Transverse colon (tissue), 4 donors: ENCODE measurements around the gene MED10. TPM values are rescaled to one million over a fixed set of nuclear protein-coding genes. Genes with fewer than 3 reads are reported as not detected.

Experiments used
- DNase-seq: peaks from one replicate; pipeline ENCODE4 v3.0.0-alpha.2; 2019
- H3K27ac ChIP-seq, 4 donors: fragments of 200-600 bp; sonication (generic); 2 replicates each; pipeline ENCODE4 v1.5.1; 2016 to 2018; ENCODE audit warnings: inconsistent platforms in 4 of 4
- H3K27me3 ChIP-seq: fragments of 200-600 bp; sonication (generic); 2 replicates; pipeline ENCODE4 v1.5.1; 2017; ENCODE audit warnings: inconsistent platforms
- H3K36me3 ChIP-seq, 4 donors: fragments of 200-600 bp; sonication (generic); 2 replicates each; pipeline ENCODE4 v1.5.1; 2017 to 2019; ENCODE audit warnings: inconsistent platforms in 4 of 4
- H3K4me1 ChIP-seq, 4 donors: fragments of 200-600 bp; sonication (generic); 2 replicates each; pipeline ENCODE4 v1.5.1; 2017 to 2020; ENCODE audit warnings: inconsistent platforms in 4 of 4
- H3K4me3 ChIP-seq, 4 donors: fragments of 200-600 bp; sonication (generic); 1 replicate in 1 of 4; 2 replicates in 3 of 4; pipeline versions ENCODE4 v1.5.1 to v1.6.1; 2017 to 2019; ENCODE audit warnings: inconsistent platforms in 4 of 4
- H3K9me3 ChIP-seq, 2 donors: fragments of 200-600 bp; sonication (generic); 2 replicates each; pipeline ENCODE4 v1.5.1; 2017 to 2019; ENCODE audit warnings: inconsistent platforms in 2 of 2
- CTCF ChIP-seq, 5 experiments: fragments of 200-600 bp in 3 of 5; fragments of 450-650 bp in 2 of 5; sonication (generic) in 3 of 5; IDR thresholded peaks; 1 replicate in 2 of 5; 2 replicates in 3 of 5; pipeline ENCODE4 v1.5.1; 2016 to 2017; ENCODE audit warnings: antibody characterized with exemption in 5 of 5, inconsistent platforms in 3 of 5, mild to moderate bottlenecking in 2 of 5, moderate library complexity in 1 of 5
- EP300 ChIP-seq: sonication (generic); formaldehyde crosslinking; IDR thresholded peaks from one replicate; pipeline ENCODE4 v1.6.1; 2017; ENCODE audit warnings: antibody characterized with exemption, low read depth
- POLR2A ChIP-seq: fragments of 450-650 bp; IDR thresholded peaks from one replicate; pipeline ENCODE4 v1.6.1; 2016; ENCODE audit warnings: antibody characterized with exemption, mild to moderate bottlenecking, moderate library complexity
- POLR2AphosphoS5 ChIP-seq, 3 donors: sonication (generic); formaldehyde crosslinking; IDR thresholded peaks; one replicate each; pipeline ENCODE4 v1.6.1; 2016; ENCODE audit warnings: antibody characterized with exemption in 3 of 3
- WGBS, 2 donors: methylation state at CpG; one replicate each; pipeline ENCODE4 v1.1.5; 2018; ENCODE audit warnings: low coverage in 1 of 2; 5-methylcytosine and 5-hydroxymethylcytosine counted together
- in situ Hi-C, 4 donors: fragments of 200-750 bp; cut with MboI; loops; one replicate each; pipeline versions ENCODE4 v1.15.0 to v1.15.1; 2017; ENCODE audit warnings: low sequenced_read_pairs in 3 of 4, low pct_ligation_motif_present in 1 of 4, low pct_unique_long_range_greater_than_20kb in 1 of 4
- intact Hi-C: fragments of 100-400 bp; cut with DNase I; formaldehyde crosslinking; loops from one replicate; pipeline ENCODE4 v1.15.1; 2023; ENCODE audit warnings: low total_unique reads
- total RNA-seq, 4 donors: library from RNA; depleted of rRNA; stranded (reverse); fragments of >200 nt; gene quantifications; one replicate each; pipeline ENCODE4 v1.1.0, GENCODE V29; 2016

Gene MED10
- total RNA-seq, 4 donors from 2014 or later, result 9.4 to 25.1 (median 19.6) TPM

DNA sequence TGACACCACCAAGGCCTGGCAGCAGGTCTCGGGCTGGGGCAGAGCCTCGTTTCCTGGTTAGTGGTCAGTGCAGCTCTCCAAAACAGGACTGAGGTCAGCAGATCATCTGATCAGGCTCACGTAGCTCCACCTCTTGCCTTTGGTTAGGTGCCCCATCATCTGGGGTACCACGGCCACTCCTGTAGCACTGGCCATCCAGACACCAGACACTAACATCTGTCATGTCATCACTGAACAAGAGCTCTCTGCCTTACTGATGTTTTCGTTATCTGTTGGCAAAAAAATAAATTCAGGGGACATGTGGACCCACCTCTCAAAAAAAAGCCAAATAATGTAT, 29.9 kb upstream of the MED10 start:
- H3K4me1 ChIP-seq, result no peaks in the 10 kb centered on the region
- in situ Hi-C loops, result no loop called here
- no peak overlapping the region for H3K27ac ChIP-seq
- no peak for DNase-seq
- no peaks in the 10 kb centered on the region for H3K9me3 ChIP-seq
- no peak for TF ChIP-seq POLR2A
- no peak for TF ChIP-seq EP300
- TF ChIP-seq CTCF (IDR thresholded peaks at IDR 0.05), result no peak
- TF ChIP-seq POLR2AphosphoS5 (IDR thresholded peaks at IDR 0.05), result no peak
- no peaks in the 10 kb centered on the region for H3K36me3 ChIP-seq
- 40 to 58% methylated on average over 2 to 5 of the region's 5 CpGs for WGBS, 2 donors
- H3K27me3 ChIP-seq, result no peaks in the 10 kb centered on the region
- H3K4me3 ChIP-seq, result no peak overlapping the region
- intact Hi-C loops, result no loop called here

DNA sequence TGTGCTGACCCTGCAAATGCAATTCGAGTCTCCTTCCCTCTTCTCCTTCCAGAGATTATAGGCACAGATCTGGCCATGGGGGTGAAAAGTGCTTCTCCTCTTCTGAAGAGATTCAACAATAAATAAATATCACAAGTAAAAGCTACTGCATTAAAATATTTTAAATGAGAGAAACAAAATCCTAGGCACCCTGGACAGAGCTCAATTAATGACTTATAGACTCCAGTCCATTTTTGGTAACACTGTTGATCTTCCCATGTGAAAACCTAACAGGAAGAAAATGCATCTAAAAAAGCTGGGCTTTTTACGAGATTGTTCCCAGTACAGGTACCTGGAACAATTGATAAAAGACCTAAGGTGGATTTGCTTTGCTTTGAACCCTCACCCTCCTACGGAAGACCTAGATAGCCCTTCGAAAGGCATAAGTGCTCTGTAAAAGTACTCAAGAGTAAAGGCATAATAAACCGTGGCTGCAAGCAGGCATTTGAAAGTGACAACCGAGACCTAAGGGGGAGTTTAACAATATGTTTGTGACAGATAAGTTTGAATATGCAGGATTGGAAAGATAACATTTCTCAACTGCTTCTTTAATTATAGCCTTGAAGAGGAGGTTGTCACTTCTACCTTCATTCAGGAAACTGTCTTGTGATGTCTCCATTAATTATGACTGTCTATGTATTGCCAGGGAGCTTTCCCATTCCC, 29.4 kb upstream of the MED10 start:
- TF ChIP-seq EP300 (no peak), POLR2AphosphoS5 (IDR thresholded peaks at IDR 0.05) (no peak), POLR2A (no peak)
- no peaks in the 10 kb centered on the region for H3K4me1 ChIP-seq
- H3K27me3 ChIP-seq, result no peaks in the 10 kb centered on the region
- no peaks in the 10 kb centered on the region for H3K9me3 ChIP-seq
- no peaks in the 10 kb centered on the region for H3K36me3 ChIP-seq
- DNase-seq, result no peak
- H3K4me3 ChIP-seq, result no peak overlapping the region
- WGBS, 2 donors, result 63 to 71% methylated on average over 5 to 6 of the region's 6 CpGs
- no peak overlapping the region for H3K27ac ChIP-seq
- intact Hi-C loops (no loop called here), in situ Hi-C loops (no loop called here)

DNA sequence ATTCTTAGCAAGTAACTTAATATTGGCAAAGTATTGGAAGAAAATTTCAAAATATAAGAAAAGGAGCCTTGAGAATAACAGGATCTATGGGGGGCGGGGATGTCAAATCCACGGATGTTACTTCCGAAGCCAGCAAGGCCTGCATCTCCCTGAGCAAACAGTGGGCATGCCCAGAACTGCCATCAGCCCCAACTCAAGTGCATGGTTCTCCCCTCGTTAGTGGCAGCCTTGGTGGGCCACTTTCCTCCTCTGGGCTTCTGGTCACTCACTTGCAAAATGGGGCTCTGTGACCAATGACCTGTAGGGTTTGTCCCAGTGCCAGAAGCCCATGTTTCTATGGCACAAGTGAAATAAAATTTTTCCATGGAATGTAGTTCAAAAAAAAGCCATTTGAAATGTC, 27.2 kb upstream of the MED10 start:
- H3K27me3 ChIP-seq, result no peaks in the 10 kb centered on the region
- H3K27ac ChIP-seq, result no peak overlapping the region
- H3K4me3 ChIP-seq, result no peak overlapping the region
- no peaks in the 10 kb centered on the region for H3K36me3 ChIP-seq
- H3K9me3 ChIP-seq, result no peaks in the 10 kb centered on the region
- no peaks in the 10 kb centered on the region for H3K4me1 ChIP-seq
- TF ChIP-seq POLR2AphosphoS5 (IDR thresholded peaks at IDR 0.05) (no peak), POLR2A (no peak), EP300 (no peak), CTCF (IDR thresholded peaks at IDR 0.05) (no peak)
- WGBS, 2 donors, result 77 to 94% methylated on average over 4 of the region's 4 CpGs
- no peak for DNase-seq
- in situ Hi-C loops (no loop called here), intact Hi-C loops (no loop called here)

GRCh38 chr5:6404129-6404528, 25.8 kb upstream of the MED10 start:
- Histone ChIP-seq H3K36me3 (no peaks in the 10 kb centered on the region), H3K4me3 (no peak overlapping the region), H3K27ac (no peak overlapping the region), H3K9me3 (no peaks in the 10 kb centered on the region), H3K27me3 (no peaks in the 10 kb centered on the region), H3K4me1 (no peaks in the 10 kb centered on the region)
- no peak for TF ChIP-seq POLR2AphosphoS5 (IDR thresholded peaks at IDR 0.05)
- TF ChIP-seq EP300, result no peak
- TF ChIP-seq CTCF (IDR thresholded peaks at IDR 0.05), result no peak
- TF ChIP-seq POLR2A, result no peak
- in situ Hi-C loops (no loop called here), intact Hi-C loops (no loop called here)
- DNase-seq, result no peak
- WGBS, 2 donors, result 79 to 87% methylated on average over 4 of the region's 4 CpGs

- Histone ChIP-seq H3K4me3 (no peak overlapping the region), H3K27ac (no peak overlapping the region), H3K36me3 (no peaks in the 10 kb centered on the region), H3K27me3 (no peaks in the 10 kb centered on the region), H3K4me1 (no peaks in the 10 kb centered on the region), H3K9me3 (no peaks in the 10 kb centered on the region)
- TF ChIP-seq CTCF (IDR thresholded peaks at IDR 0.05) (no peak), POLR2A (no peak), POLR2AphosphoS5 (IDR thresholded peaks at IDR 0.05) (no peak), EP300 (no peak)
- intact Hi-C loops (no loop called here), in situ Hi-C loops (no loop called here)
- 80 to 83% methylated on average over 1 to 4 of the region's 4 CpGs for WGBS, 2 donors
- DNase-seq, result no peak
These were observed 25.1 kb upstream of the MED10 start for GRCh38 chr5:6403416-6403815.
